ENCODE results near the gene VPS13C. TPM values are rescaled to one million over a fixed set of nuclear protein-coding genes. Genes with fewer than 3 reads are reported as not detected.

The VPS13C gene
- total and polyA plus RNA-seq, 2 donors (not counting 3 experiments of a cell fraction or from before 2014, with no cell fraction given), result 10.8 to 60.3 TPM

- H3K4me3 ChIP-seq (replicated peaks in 1 of 3; ENCODE audit: insufficient read depth in 1 of 3, low read depth in 1 of 3, low read length in 3 of 3), result no peak overlapping the region
- FAIRE-seq (no peak), DNase-seq (ENCODE audit: low read depth, low spot score) (peak; percentile 74)
- no TSS peak for BruUV-seq (replicated peaks)
- no peak overlapping the region for H3K9ac ChIP-seq (replicated peaks; ENCODE audit: extremely low read depth, insufficient read depth, low read length)
- peak overlapping the region; percentile 21 for H3K27ac ChIP-seq (ENCODE audit: insufficient read depth, low read depth, low read length)
- H3K36me3 ChIP-seq (ENCODE audit: control insufficient read depth in 2 of 2, extremely low read depth in 1 of 2, insufficient read depth in 2 of 2, low read length in 2 of 2), result no peaks in the 10 kb centered on the region
- no peak overlapping the region for H2AFZ ChIP-seq (ENCODE audit: low read depth, low read length)
- POLR2A ChIA-PET, result no interaction called here
- intact Hi-C loops (cut with micrococcal nuclease), result no loop called here
- H3K79me2 ChIP-seq (ENCODE audit: control insufficient read depth, insufficient read depth, low read length), result no peaks in the 10 kb centered on the region
- H3K4me2 ChIP-seq (ENCODE audit: insufficient read depth, low read length), result peak overlapping the region; percentile 51
- dilution Hi-C loops (cut with MboI; ENCODE audit: extremely low pct_ligation_motif_present, low sequenced_read_pairs), result no loop called here
- no peaks in the 10 kb centered on the region for H3K9me1 ChIP-seq (replicated peaks; ENCODE audit: control insufficient read depth, extremely low read depth, insufficient read depth, low read length)
- H3K9me3 ChIP-seq (replicated peaks; ENCODE audit: control insufficient read depth, insufficient read depth, low read length), result no peaks in the 10 kb centered on the region
- TF ChIP-seq MYC (IDR thresholded peaks at IDR 0.05; ENCODE audit: low read depth, low read length) (no peak), FOS (IDR thresholded peaks at IDR 0.05; ENCODE audit: borderline replicate concordance, insufficient read depth, low read length) (peak; percentile 74), MAX (IDR thresholded peaks at IDR 0.05; ENCODE audit: insufficient read depth, insufficient read length) (no peak), CTCF (IDR thresholded peaks at IDR 0.05; ENCODE audit: extremely low read depth in 1 of 2, insufficient read depth in 1 of 2, low read depth in 1 of 2, low read length in 2 of 2) (no peak), JUN (IDR thresholded peaks at IDR 0.05; ENCODE audit: borderline replicate concordance, insufficient read depth, insufficient read length, low read depth) (peak; percentile 63)
- CTCF ChIA-PET, result interaction anchor here (0.7 to 3.2 kb wide), 9 partner anchors 9 to 219 kb away, joined by 3 to 22 read pairs (median 4); partner anchors contain the start of gene VPS13C
- no peaks in the 10 kb centered on the region for H4K20me1 ChIP-seq (replicated peaks; ENCODE audit: control insufficient read depth, extremely low read depth, insufficient read depth, low read length)
- peaks cover 17% of the 10 kb centered on the region for H3K4me1 ChIP-seq (ENCODE audit: control insufficient read depth, extremely low read depth, insufficient read depth, low read length)
- no peaks in the 10 kb centered on the region for H3K27me3 ChIP-seq (ENCODE audit: control insufficient read depth in 2 of 2, insufficient read depth in 2 of 2, low read length in 2 of 2)
Measured at GRCh38 chr15:62035256-62035924, 24.9 kb downstream of the VPS13C start.

All from endothelial cell of umbilical vein (primary cell).